HepG2 (cell line): Measurements from ENCODE around the gene PRKN. TPM values are rescaled to one million over a fixed set of nuclear protein-coding genes. Genes with fewer than 3 reads are reported as not detected.

ENCODE experiments used
- ATAC-seq: fragments of 200-7000 bp; cut with Tn5 transposase; 3 replicates; pipeline ENCODE4 v1.9.1; 2020; ENCODE audit warnings: mild to moderate bottlenecking, moderate library complexity
- BruUV-seq: library from RNA; stranded (reverse); fragments of 400-500 nt; replicated peaks from 2 replicates; lab custom pipeline; 2021; lab: Mats Ljungman, UMichigan
- CTCF ChIA-PET: fragments of 300-600 bp; formaldehyde crosslinking; extraction: SDS; loops from one replicate; lab custom pipeline; 2021; ENCODE audit warnings: low total read pairs, inconsistent platforms, low intra/inter-chr PET ratio; lab: Yijun Ruan, JAX
- POLR2A ChIA-PET: fragments of 350-600 bp; sonication (Branson Sonifier 250); formaldehyde crosslinking; loops from one replicate; lab custom pipeline; 2020; ENCODE audit warnings: antibody characterized with exemption, inconsistent platforms; lab: Yijun Ruan, JAX
- DNase-seq: peaks from one replicate; pipeline ENCODE4 v3.0.0-alpha.2; 2015; ENCODE audit warnings: low spot score
- FAIRE-seq: peaks from 3 replicates; lab custom pipeline; 2011; peaks lifted over from hg19 to GRCh38; lab: Jason Lieb, UNC
- H2AFZ ChIP-seq: one replicate; pipeline ENCODE4 v1.6.1; 2011; ENCODE audit warnings: low read length, inconsistent platforms
- H3K27ac ChIP-seq: fragments of 300-600 bp; 3 replicates; pipeline ENCODE4 v1.8.0; 2011; ENCODE audit warnings: mixed run types, mild to moderate bottlenecking, mixed read lengths, low read length, inconsistent platforms; ENCODE audit not compliant: insufficient read depth; ENCODE audit errors: extremely low read length
- H3K27me3 ChIP-seq, 2 experiments: fragments of 200-600 bp in 1 of 2; 2 replicates in 1 of 2; 3 replicates in 1 of 2; pipeline versions ENCODE4 v1.6.0 to v1.8.0; 2011; ENCODE audit warnings: low read length in 2 of 2, mild to moderate bottlenecking in 2 of 2, moderate library complexity in 2 of 2, inconsistent platforms in 1 of 2; ENCODE audit not compliant: insufficient read depth in 2 of 2, control insufficient read depth in 1 of 2
- H3K36me3 ChIP-seq, 2 experiments: fragments of 200-600 bp in 1 of 2; replicated peaks in 1 of 2; 2 replicates in 1 of 2; 3 replicates in 1 of 2; pipeline versions ENCODE4 v1.5.1 to v1.8.0; 2011; ENCODE audit warnings: low read length in 2 of 2, inconsistent platforms in 1 of 2; ENCODE audit not compliant: insufficient read depth in 2 of 2, control insufficient read depth in 1 of 2
- H3K4me1 ChIP-seq: 2 replicates; pipeline ENCODE4 v1.5.1; 2012; ENCODE audit warnings: low read length, inconsistent platforms; ENCODE audit not compliant: insufficient read depth
- H3K4me2 ChIP-seq: 2 replicates; pipeline ENCODE4 v1.6.0; 2011; ENCODE audit warnings: low read depth, low read length, inconsistent platforms
- H3K4me3 ChIP-seq, 3 experiments: fragments of 200-600 bp in 1 of 3; sonication (generic), shearing (Covaris generic) in 1 of 3; replicated peaks in 1 of 3; 2 replicates each; pipeline ENCODE4 v1.5.1; 2011 to 2016; ENCODE audit warnings: low read length in 3 of 3, inconsistent platforms in 2 of 3, low read depth in 2 of 3, mild to moderate bottlenecking in 2 of 3, control low read depth in 1 of 3, mixed read lengths in 1 of 3; ENCODE audit not compliant: insufficient read depth in 1 of 3
- H3K79me2 ChIP-seq: one replicate; pipeline ENCODE4 v1.6.1; 2011; ENCODE audit warnings: low read length, inconsistent platforms; ENCODE audit not compliant: insufficient read depth
- H3K9ac ChIP-seq: 2 replicates; pipeline ENCODE4 v1.6.0; 2011; ENCODE audit warnings: mild to moderate bottlenecking, low read depth, low read length, inconsistent platforms; ENCODE audit not compliant: insufficient read depth
- H3K9me3 ChIP-seq: 2 replicates; pipeline ENCODE4 v1.5.1; 2012; ENCODE audit warnings: mild to moderate bottlenecking, low read length
- H4K20me1 ChIP-seq: 2 replicates; pipeline ENCODE4 v1.6.0; 2011; ENCODE audit warnings: inconsistent platforms, mild to moderate bottlenecking, low read length, moderate library complexity; ENCODE audit not compliant: insufficient read depth
- AKAP8 ChIP-seq: sonication (generic); formaldehyde crosslinking; IDR thresholded peaks from 2 replicates; pipeline ENCODE4 v1.5.1; 2020; ENCODE audit warnings: mild to moderate bottlenecking, missing genetic modification reagents
- EEA1 ChIP-seq: sonication (generic); formaldehyde crosslinking; IDR thresholded peaks from 2 replicates; pipeline ENCODE4 v1.5.1; 2020; ENCODE audit warnings: mild to moderate bottlenecking, missing genetic modification reagents, borderline replicate concordance
- FOXM1 ChIP-seq: sonication (generic); formaldehyde crosslinking; IDR thresholded peaks from 2 replicates; pipeline ENCODE4 v1.5.0; 2020; ENCODE audit warnings: missing genetic modification reagents
- HOXA9 ChIP-seq: sonication (generic); formaldehyde crosslinking; IDR thresholded peaks from 2 replicates; pipeline ENCODE4 v1.8.1; 2022; ENCODE audit warnings: missing genetic modification reagents, mild to moderate bottlenecking, moderate library complexity, borderline replicate concordance
- HOXD1 ChIP-seq: sonication (generic); formaldehyde crosslinking; IDR thresholded peaks from 2 replicates; pipeline ENCODE4 v1.5.0; 2020; ENCODE audit warnings: missing genetic modification reagents
- MTA1 ChIP-seq: sonication (generic); formaldehyde crosslinking; IDR thresholded peaks from 2 replicates; pipeline ENCODE4 v1.4.0; 2020; ENCODE audit warnings: missing genetic modification reagents, mild to moderate bottlenecking, borderline replicate concordance
- MXI1 ChIP-seq: IDR thresholded peaks from 3 replicates; pipeline ENCODE4 v1.6.1; 2012; ENCODE audit warnings: low read depth, low read length, inconsistent platforms, borderline replicate concordance
- MYNN ChIP-seq: sonication (generic); formaldehyde crosslinking; IDR thresholded peaks from 2 replicates; pipeline ENCODE4 v1.4.0; 2020; ENCODE audit warnings: mild to moderate bottlenecking, low read depth, missing genetic modification reagents
- NR1H2 ChIP-seq: sonication (generic); formaldehyde crosslinking; IDR thresholded peaks from 2 replicates; pipeline ENCODE4 v1.8.1; 2022; ENCODE audit warnings: low read depth, missing genetic modification reagents, borderline replicate concordance
- RARA ChIP-seq: IDR thresholded peaks from 2 replicates; pipeline ENCODE4 v1.6.1; 2016; ENCODE audit warnings: missing genetic modification reagents, missing compliant biosample characterization
- TSC22D2 ChIP-seq: sonication (generic); formaldehyde crosslinking; IDR thresholded peaks from 2 replicates; pipeline ENCODE4 v1.5.1; 2020; ENCODE audit warnings: missing genetic modification reagents, mild to moderate bottlenecking, borderline replicate concordance
- ZNF652 ChIP-seq: IDR thresholded peaks from 2 replicates; pipeline ENCODE4 v1.6.1; 2016; ENCODE audit warnings: low read depth, borderline replicate concordance
- ZNF703 ChIP-seq: sonication (generic); formaldehyde crosslinking; IDR thresholded peaks from 2 replicates; pipeline ENCODE4 v1.5.1; 2020; ENCODE audit warnings: missing genetic modification reagents, mild to moderate bottlenecking, moderate library complexity, borderline replicate concordance
- ZNF788 ChIP-seq: sonication (generic); formaldehyde crosslinking; IDR thresholded peaks from 2 replicates; pipeline ENCODE4 v1.5.0; 2020; ENCODE audit warnings: mild to moderate bottlenecking, missing genetic modification reagents, borderline replicate concordance
- ZNF850 ChIP-seq: sonication (generic); formaldehyde crosslinking; conservative IDR thresholded peaks from 2 replicates; pipeline ENCODE4 v1.9.0; 2021; ENCODE audit warnings: mild to moderate bottlenecking, missing genetic modification reagents
- WGBS: methylation state at CpG from one replicate; pipeline ENCODE4 v1.1.6; 2017; ENCODE audit warnings: low lambda C conversion rate; 5-methylcytosine and 5-hydroxymethylcytosine counted together
- in situ Hi-C: cut with HindIII; loops from 2 replicates; pipeline ENCODE4 v1.10.0; 2017; ENCODE audit warnings: low pct_unique_long_range_greater_than_20kb; ENCODE audit not compliant: extremely low pct_ligation_motif_present
- intact Hi-C: fragments of 100-400 bp; cut with micrococcal nuclease; formaldehyde crosslinking; loops from one replicate; pipeline ENCODE4 v1.10.0; 2022; ENCODE audit not compliant: unreplicated experiment
- polyA plus RNA-seq, 8 experiments: library from polyadenylated mRNA; depleted of rRNA in 3 of 8; stranded (reverse) in 7 of 8; unstranded in 1 of 8; fragments of >200 nt; fragmentation: Illumina TruSeq in 4 of 8; extraction: Trizol in 4 of 8; gene quantifications; 2 replicates each; pipeline versions ENCODE4 v1.2.1 to v1.2.3, GENCODE V29; 2011 to 2016; ENCODE audit warnings: low read depth in 4 of 8, missing spikeins in 1 of 8, mixed read lengths in 1 of 8; ENCODE audit not compliant: insufficient read depth in 1 of 8
- total RNA-seq, 5 experiments: library from RNA; depleted of rRNA; stranded (reverse); fragments of >200 nt; fragmentation: Illumina TruSeq; extraction: Trizol; gene quantifications; 2 replicates each; pipeline ENCODE4 v1.2.3, GENCODE V29; 2016; ENCODE audit warnings: low read depth in 1 of 5
- TF ChIP-seq, protein P1 (sequence below): sonication (generic); formaldehyde crosslinking; IDR thresholded peaks from 2 replicates; pipeline ENCODE4 v1.5.1; 2020; ENCODE audit warnings: missing genetic modification reagents, mild to moderate bottlenecking, borderline replicate concordance
- TF ChIP-seq, protein P2 (sequence below): sonication (generic); formaldehyde crosslinking; IDR thresholded peaks from 2 replicates; pipeline ENCODE4 v1.8.1; 2023; ENCODE audit warnings: mild to moderate bottlenecking, missing genetic modification reagents
- TF ChIP-seq, protein P3 (sequence below): fragments of 450-650 bp; IDR thresholded peaks from 2 replicates; pipeline ENCODE4 v1.6.1; 2017; ENCODE audit warnings: mild to moderate bottlenecking

The PRKN gene
- total and polyA plus RNA-seq, 2 of the 13 experiments (the other 11 are each of a cell fraction or from before 2014, with no cell fraction given) = 0.31 to 0.44 TPM

DNA sequence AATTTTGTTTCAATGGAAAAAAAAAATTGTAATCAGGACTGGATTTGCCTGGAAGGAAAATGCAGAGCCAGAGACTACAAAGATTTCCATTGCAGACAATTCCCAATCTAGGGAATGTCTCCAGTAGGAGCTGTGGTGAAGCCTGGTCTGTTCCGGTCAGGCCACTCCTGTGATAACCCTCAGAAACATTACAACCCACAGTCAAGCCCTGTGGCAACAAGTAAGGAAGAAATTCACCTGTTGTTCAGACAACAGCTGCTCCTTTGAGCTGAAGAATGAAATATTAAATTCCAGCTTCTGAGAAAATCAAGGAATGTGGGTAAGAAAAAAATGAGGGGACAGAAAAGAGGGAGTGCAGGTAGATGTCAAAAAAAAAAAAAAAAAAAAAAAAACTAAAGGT is 8.0 kb downstream of the PRKN start:
- ATAC-seq = no peak
- in situ Hi-C loops = no loop called here
- ChIA-PET CTCF (no interaction called here), POLR2A (no interaction called here)
- WGBS = 50% methylated on average over 1 of the region's 1 CpG
- BruUV-seq = no TSS peak
- Histone ChIP-seq H3K4me3 (no peak overlapping the region), H3K27ac (no peak overlapping the region), H4K20me1 (no peaks in the 10 kb centered on the region), H3K4me2 (no peak overlapping the region), H3K9me3 (no peaks in the 10 kb centered on the region), H3K9ac (no peak overlapping the region), H3K27me3 (no peaks in the 10 kb centered on the region), H3K36me3 (no peaks in the 10 kb centered on the region), H2AFZ (no peak overlapping the region), H3K4me1 (no peaks in the 10 kb centered on the region), H3K79me2 (no peaks in the 10 kb centered on the region)
- FAIRE-seq = no peak
- TF ChIP-seq ZNF703 (CRISPR knock-in tag) = no peak
- TF ChIP-seq, protein P1, sequence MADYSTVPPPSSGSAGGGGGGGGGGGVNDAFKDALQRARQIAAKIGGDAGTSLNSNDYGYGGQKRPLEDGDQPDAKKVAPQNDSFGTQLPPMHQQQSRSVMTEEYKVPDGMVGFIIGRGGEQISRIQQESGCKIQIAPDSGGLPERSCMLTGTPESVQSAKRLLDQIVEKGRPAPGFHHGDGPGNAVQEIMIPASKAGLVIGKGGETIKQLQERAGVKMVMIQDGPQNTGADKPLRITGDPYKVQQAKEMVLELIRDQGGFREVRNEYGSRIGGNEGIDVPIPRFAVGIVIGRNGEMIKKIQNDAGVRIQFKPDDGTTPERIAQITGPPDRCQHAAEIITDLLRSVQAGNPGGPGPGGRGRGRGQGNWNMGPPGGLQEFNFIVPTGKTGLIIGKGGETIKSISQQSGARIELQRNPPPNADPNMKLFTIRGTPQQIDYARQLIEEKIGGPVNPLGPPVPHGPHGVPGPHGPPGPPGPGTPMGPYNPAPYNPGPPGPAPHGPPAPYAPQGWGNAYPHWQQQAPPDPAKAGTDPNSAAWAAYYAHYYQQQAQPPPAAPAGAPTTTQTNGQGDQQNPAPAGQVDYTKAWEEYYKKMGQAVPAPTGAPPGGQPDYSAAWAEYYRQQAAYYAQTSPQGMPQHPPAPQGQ (CRISPR knock-in tag) = no peak
- TF ChIP-seq MTA1 (CRISPR knock-in tag) = no peak
- no peak for TF ChIP-seq ZNF652
- no peak for TF ChIP-seq HOXD1 (CRISPR knock-in tag)
- TF ChIP-seq HOXA9 (CRISPR knock-in tag) = no peak
- TF ChIP-seq MXI1 = no peak
- no peak for TF ChIP-seq EEA1 (CRISPR knock-in tag)
- TF ChIP-seq ZNF788 (CRISPR knock-in tag) = no peak
- TF ChIP-seq, protein P2, sequence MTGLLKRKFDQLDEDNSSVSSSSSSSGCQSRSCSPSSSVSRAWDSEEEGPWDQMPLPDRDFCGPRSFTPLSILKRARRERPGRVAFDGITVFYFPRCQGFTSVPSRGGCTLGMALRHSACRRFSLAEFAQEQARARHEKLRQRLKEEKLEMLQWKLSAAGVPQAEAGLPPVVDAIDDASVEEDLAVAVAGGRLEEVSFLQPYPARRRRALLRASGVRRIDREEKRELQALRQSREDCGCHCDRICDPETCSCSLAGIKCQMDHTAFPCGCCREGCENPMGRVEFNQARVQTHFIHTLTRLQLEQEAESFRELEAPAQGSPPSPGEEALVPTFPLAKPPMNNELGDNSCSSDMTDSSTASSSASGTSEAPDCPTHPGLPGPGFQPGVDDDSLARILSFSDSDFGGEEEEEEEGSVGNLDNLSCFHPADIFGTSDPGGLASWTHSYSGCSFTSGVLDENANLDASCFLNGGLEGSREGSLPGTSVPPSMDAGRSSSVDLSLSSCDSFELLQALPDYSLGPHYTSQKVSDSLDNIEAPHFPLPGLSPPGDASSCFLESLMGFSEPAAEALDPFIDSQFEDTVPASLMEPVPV (CRISPR knock-in tag) = no peak
- no peak for TF ChIP-seq MYNN (CRISPR knock-in tag)
- TF ChIP-seq FOXM1 (CRISPR knock-in tag) = no peak
- no peak for TF ChIP-seq AKAP8
- no peak for TF ChIP-seq NR1H2 (CRISPR knock-in tag)
- TF ChIP-seq ZNF850 (CRISPR knock-in tag) = no peak
- TF ChIP-seq TSC22D2 = no peak
- TF ChIP-seq, protein P3, sequence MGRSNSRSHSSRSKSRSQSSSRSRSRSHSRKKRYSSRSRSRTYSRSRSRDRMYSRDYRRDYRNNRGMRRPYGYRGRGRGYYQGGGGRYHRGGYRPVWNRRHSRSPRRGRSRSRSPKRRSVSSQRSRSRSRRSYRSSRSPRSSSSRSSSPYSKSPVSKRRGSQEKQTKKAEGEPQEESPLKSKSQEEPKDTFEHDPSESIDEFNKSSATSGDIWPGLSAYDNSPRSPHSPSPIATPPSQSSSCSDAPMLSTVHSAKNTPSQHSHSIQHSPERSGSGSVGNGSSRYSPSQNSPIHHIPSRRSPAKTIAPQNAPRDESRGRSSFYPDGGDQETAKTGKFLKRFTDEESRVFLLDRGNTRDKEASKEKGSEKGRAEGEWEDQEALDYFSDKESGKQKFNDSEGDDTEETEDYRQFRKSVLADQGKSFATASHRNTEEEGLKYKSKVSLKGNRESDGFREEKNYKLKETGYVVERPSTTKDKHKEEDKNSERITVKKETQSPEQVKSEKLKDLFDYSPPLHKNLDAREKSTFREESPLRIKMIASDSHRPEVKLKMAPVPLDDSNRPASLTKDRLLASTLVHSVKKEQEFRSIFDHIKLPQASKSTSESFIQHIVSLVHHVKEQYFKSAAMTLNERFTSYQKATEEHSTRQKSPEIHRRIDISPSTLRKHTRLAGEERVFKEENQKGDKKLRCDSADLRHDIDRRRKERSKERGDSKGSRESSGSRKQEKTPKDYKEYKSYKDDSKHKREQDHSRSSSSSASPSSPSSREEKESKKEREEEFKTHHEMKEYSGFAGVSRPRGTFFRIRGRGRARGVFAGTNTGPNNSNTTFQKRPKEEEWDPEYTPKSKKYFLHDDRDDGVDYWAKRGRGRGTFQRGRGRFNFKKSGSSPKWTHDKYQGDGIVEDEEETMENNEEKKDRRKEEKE = no peak
- TF ChIP-seq RARA = no peak
- DNase-seq = no peak
- intact Hi-C loops = no loop called here
